ENCODE results near the gene MAPK1IP1L.

MAPK1IP1L gene

DNA sequence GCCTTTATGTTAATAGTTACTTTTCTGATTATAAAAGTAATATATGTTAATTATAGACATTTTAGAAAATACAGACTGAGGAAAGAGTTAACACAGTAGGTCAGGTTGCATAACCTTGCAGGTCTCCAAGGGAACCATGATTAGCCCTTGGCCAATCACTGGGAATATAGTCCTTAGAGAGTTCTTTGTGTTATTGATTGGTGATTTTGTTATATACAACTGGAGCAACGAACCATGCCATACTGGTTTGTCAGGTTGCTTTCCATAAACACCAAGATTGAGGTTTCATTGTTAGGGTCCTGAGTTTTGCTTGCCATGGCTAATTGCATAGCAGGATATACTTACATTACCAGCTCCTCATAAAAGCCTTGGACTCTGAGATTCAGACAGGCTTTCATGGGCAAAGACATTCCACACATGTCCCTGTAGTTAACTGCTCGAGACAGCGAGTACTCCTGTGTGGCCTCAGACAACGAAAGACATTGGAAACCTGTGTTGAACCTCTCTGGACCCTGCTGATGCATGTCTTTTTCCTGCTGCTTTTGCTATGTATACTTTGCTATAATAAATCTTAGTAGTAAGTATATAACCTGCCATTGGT, 33.7 kb downstream of the MAPK1IP1L start:
- no peak for DNase-seq
- no peak overlapping the region for H2BK120ac ChIP-seq (ENCODE audit: insufficient read depth, low read length, poor library complexity)
- H2BK12ac ChIP-seq (ENCODE audit: low read length): no peak overlapping the region
- no peaks in the 10 kb centered on the region for H3K4me1 ChIP-seq (ENCODE audit: control insufficient read depth in 1 of 2, insufficient read depth in 2 of 2, low read length in 2 of 2)
- no peak overlapping the region for H3K18ac ChIP-seq (ENCODE audit: low read length)
- H3K14ac ChIP-seq (ENCODE audit: low read length): no peak overlapping the region
- no peak overlapping the region for H3K4me2 ChIP-seq (ENCODE audit: low read length)
- H3K36me3 ChIP-seq (ENCODE audit: control insufficient read depth in 1 of 2, insufficient read depth in 2 of 2, low read length in 2 of 2): no peaks in the 10 kb centered on the region
- no peaks in the 10 kb centered on the region for H3K79me2 ChIP-seq (ENCODE audit: control insufficient read depth, insufficient read depth, low read length, poor library complexity)
- H3K27me3 ChIP-seq (ENCODE audit: insufficient read depth, low read length): no peaks in the 10 kb centered on the region
- no peak overlapping the region for H3K4ac ChIP-seq (ENCODE audit: low read depth, low read length)
- H4K91ac ChIP-seq (ENCODE audit: low read depth, low read length): no peak overlapping the region
- H4K8ac ChIP-seq (ENCODE audit: low read depth, low read length): no peak overlapping the region
- no peaks in the 10 kb centered on the region for H3K9me3 ChIP-seq (ENCODE audit: insufficient read depth, low read depth, low read length)
- H3K9ac ChIP-seq (ENCODE audit: low read length): no peak overlapping the region
- no peak overlapping the region for H2BK5ac ChIP-seq (ENCODE audit: low read depth, low read length, poor library complexity)
- H3K4me3 ChIP-seq (ENCODE audit: low read depth, low read length): no peak overlapping the region
- no peak overlapping the region for H2AK5ac ChIP-seq (ENCODE audit: low read length)
- no CpG with 5 or more reads among the region's 4 CpGs for WGBS (ENCODE audit: extremely low coverage, insufficient coverage, insufficient read length)
- no peaks in the 10 kb centered on the region for H3K79me1 ChIP-seq (ENCODE audit: low read length)
- no peak overlapping the region for H2AFZ ChIP-seq (ENCODE audit: insufficient read depth, low read length, poor library complexity)
- no peak overlapping the region for H3K23ac ChIP-seq (ENCODE audit: low read length)
- no peak overlapping the region for H4K12ac ChIP-seq (ENCODE audit: low read depth, low read length)
- H3K27ac ChIP-seq (ENCODE audit: low read depth, low read length): no peak overlapping the region

GRCh38 chr14:55086938-55087337, 35.5 kb downstream of the MAPK1IP1L start:
- Histone ChIP-seq H2AFZ (ENCODE audit: insufficient read depth, low read length, poor library complexity) (no peak overlapping the region), H2BK5ac (ENCODE audit: low read depth, low read length, poor library complexity) (no peak overlapping the region), H3K14ac (ENCODE audit: low read length) (no peak overlapping the region), H4K8ac (ENCODE audit: low read depth, low read length) (no peak overlapping the region), H3K27me3 (ENCODE audit: insufficient read depth, low read length) (no peaks in the 10 kb centered on the region), H3K9me3 (ENCODE audit: insufficient read depth, low read depth, low read length) (no peaks in the 10 kb centered on the region), H2BK12ac (ENCODE audit: low read length) (no peak overlapping the region), H4K12ac (ENCODE audit: low read depth, low read length) (no peak overlapping the region), H2AK5ac (ENCODE audit: low read length) (no peak overlapping the region), H3K18ac (ENCODE audit: low read length) (no peak overlapping the region), H3K79me1 (ENCODE audit: low read length) (no peaks in the 10 kb centered on the region), H4K91ac (ENCODE audit: low read depth, low read length) (no peak overlapping the region), H2BK120ac (ENCODE audit: insufficient read depth, low read length, poor library complexity) (no peak overlapping the region), H3K4ac (ENCODE audit: low read depth, low read length) (no peak overlapping the region), H3K4me1 (ENCODE audit: control insufficient read depth in 1 of 2, insufficient read depth in 2 of 2, low read length in 2 of 2) (no peaks in the 10 kb centered on the region), H3K36me3 (ENCODE audit: control insufficient read depth in 1 of 2, insufficient read depth in 2 of 2, low read length in 2 of 2) (no peaks in the 10 kb centered on the region), H3K27ac (ENCODE audit: low read depth, low read length) (no peak overlapping the region), H3K79me2 (ENCODE audit: control insufficient read depth, insufficient read depth, low read length, poor library complexity) (no peaks in the 10 kb centered on the region), H3K4me2 (ENCODE audit: low read length) (no peak overlapping the region), H3K23ac (ENCODE audit: low read length) (no peak overlapping the region), H3K4me3 (ENCODE audit: low read depth, low read length) (no peak overlapping the region), H3K9ac (ENCODE audit: low read length) (no peak overlapping the region)
- no CpG with 5 or more reads among the region's 9 CpGs for WGBS (ENCODE audit: extremely low coverage, insufficient coverage, insufficient read length)
- DNase-seq: no peak

DNA sequence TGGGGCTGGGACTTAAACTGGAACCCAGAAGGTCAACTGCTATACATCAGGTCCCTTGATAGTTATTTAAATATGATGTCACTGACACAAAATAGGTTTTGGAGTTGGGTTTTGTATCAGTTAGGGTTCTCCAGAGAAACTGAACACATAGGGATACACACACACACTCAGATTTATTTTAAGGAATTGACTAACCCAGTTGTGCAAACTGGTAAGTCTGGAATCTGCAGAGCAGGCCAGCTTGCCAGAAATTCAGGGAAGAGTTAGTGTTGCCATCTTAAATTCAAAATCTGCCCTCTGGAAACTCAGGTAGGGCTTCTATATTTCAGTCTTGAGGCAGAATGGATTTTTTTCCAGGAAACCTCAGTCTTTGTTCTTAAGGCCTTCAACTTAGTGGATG, 36.9 kb downstream of the MAPK1IP1L start:
- Histone ChIP-seq H2BK5ac (ENCODE audit: low read depth, low read length, poor library complexity) (no peak overlapping the region), H2AFZ (ENCODE audit: insufficient read depth, low read length, poor library complexity) (no peak overlapping the region), H3K27me3 (ENCODE audit: insufficient read depth, low read length) (no peaks in the 10 kb centered on the region), H4K91ac (ENCODE audit: low read depth, low read length) (no peak overlapping the region), H3K23ac (ENCODE audit: low read length) (no peak overlapping the region), H3K4me1 (ENCODE audit: control insufficient read depth in 1 of 2, insufficient read depth in 2 of 2, low read length in 2 of 2) (no peaks in the 10 kb centered on the region), H4K12ac (ENCODE audit: low read depth, low read length) (no peak overlapping the region), H3K36me3 (ENCODE audit: control insufficient read depth in 1 of 2, insufficient read depth in 2 of 2, low read length in 2 of 2) (no peaks in the 10 kb centered on the region), H3K79me2 (ENCODE audit: control insufficient read depth, insufficient read depth, low read length, poor library complexity) (no peaks in the 10 kb centered on the region), H2AK5ac (ENCODE audit: low read length) (no peak overlapping the region), H2BK120ac (ENCODE audit: insufficient read depth, low read length, poor library complexity) (no peak overlapping the region), H3K9me3 (ENCODE audit: insufficient read depth, low read depth, low read length) (no peaks in the 10 kb centered on the region), H4K8ac (ENCODE audit: low read depth, low read length) (no peak overlapping the region), H3K79me1 (ENCODE audit: low read length) (no peaks in the 10 kb centered on the region), H3K4me2 (ENCODE audit: low read length) (no peak overlapping the region), H3K27ac (ENCODE audit: low read depth, low read length) (no peak overlapping the region), H3K4me3 (ENCODE audit: low read depth, low read length) (no peak overlapping the region), H2BK12ac (ENCODE audit: low read length) (no peak overlapping the region), H3K9ac (ENCODE audit: low read length) (no peak overlapping the region), H3K18ac (ENCODE audit: low read length) (no peak overlapping the region), H3K4ac (ENCODE audit: low read depth, low read length) (no peak overlapping the region), H3K14ac (ENCODE audit: low read length) (no peak overlapping the region)
- no peak for DNase-seq

DNA sequence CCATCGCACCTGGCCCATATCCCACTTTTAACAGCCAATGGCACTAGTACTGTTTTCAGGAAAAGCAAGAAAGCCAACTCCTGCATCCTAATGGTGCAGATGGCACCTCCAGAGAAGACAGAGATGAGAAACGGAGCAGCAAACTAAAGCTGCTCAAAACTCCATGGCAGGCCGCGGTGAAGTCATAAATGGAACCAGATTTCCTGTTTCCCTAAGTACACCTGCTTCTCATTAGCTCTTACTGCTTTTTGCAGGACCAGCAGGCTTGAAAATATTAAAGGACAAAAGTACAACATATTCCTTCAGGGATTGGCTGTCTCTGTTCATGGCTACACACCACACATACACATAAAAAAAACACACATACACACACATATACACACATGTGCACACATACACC, 40.9 kb downstream of the MAPK1IP1L start:
- no peak overlapping the region for H3K14ac ChIP-seq (ENCODE audit: low read length)
- no CpG with 5 or more reads among the region's 4 CpGs for WGBS (ENCODE audit: extremely low coverage, insufficient coverage, insufficient read length)
- no peak overlapping the region for H4K8ac ChIP-seq (ENCODE audit: low read depth, low read length)
- no peak overlapping the region for H3K4ac ChIP-seq (ENCODE audit: low read depth, low read length)
- DNase-seq: no peak
- no peaks in the 10 kb centered on the region for H3K27me3 ChIP-seq (ENCODE audit: insufficient read depth, low read length)
- H2AK5ac ChIP-seq (ENCODE audit: low read length): no peak overlapping the region
- H3K4me2 ChIP-seq (ENCODE audit: low read length): no peak overlapping the region
- no peak overlapping the region for H3K23ac ChIP-seq (ENCODE audit: low read length)
- H3K18ac ChIP-seq (ENCODE audit: low read length): no peak overlapping the region
- no peak overlapping the region for H4K91ac ChIP-seq (ENCODE audit: low read depth, low read length)
- H4K12ac ChIP-seq (ENCODE audit: low read depth, low read length): no peak overlapping the region
- no peak overlapping the region for H2BK12ac ChIP-seq (ENCODE audit: low read length)
- no peak overlapping the region for H3K27ac ChIP-seq (ENCODE audit: low read depth, low read length)
- H3K4me1 ChIP-seq (ENCODE audit: control insufficient read depth in 1 of 2, insufficient read depth in 2 of 2, low read length in 2 of 2): peaks cover 7 to 14% of the 10 kb centered on the region in 2 experiments
- no peak overlapping the region for H2BK120ac ChIP-seq (ENCODE audit: insufficient read depth, low read length, poor library complexity)
- H3K4me3 ChIP-seq (ENCODE audit: low read depth, low read length): no peak overlapping the region
- no peaks in the 10 kb centered on the region for H3K36me3 ChIP-seq (ENCODE audit: control insufficient read depth in 1 of 2, insufficient read depth in 2 of 2, low read length in 2 of 2)
- peaks cover 3% of the 10 kb centered on the region for H3K79me1 ChIP-seq (ENCODE audit: low read length)
- no peaks in the 10 kb centered on the region for H3K79me2 ChIP-seq (ENCODE audit: control insufficient read depth, insufficient read depth, low read length, poor library complexity)
- no peak overlapping the region for H2AFZ ChIP-seq (ENCODE audit: insufficient read depth, low read length, poor library complexity)
- no peak overlapping the region for H3K9ac ChIP-seq (ENCODE audit: low read length)
- no peak overlapping the region for H2BK5ac ChIP-seq (ENCODE audit: low read depth, low read length, poor library complexity)
- H3K9me3 ChIP-seq (ENCODE audit: insufficient read depth, low read depth, low read length): no peaks in the 10 kb centered on the region

All from trophoblast cell (in vitro differentiated cells and primary cell).